Measurements from ENCODE around the gene EDIL3. TPM values are rescaled to one million over a fixed set of nuclear protein-coding genes. Genes with fewer than 3 reads are reported as not detected.

EDIL3 gene
- total RNA-seq, 2 donors from 2014 or later: 4.6 to 5.5 TPM

- Histone ChIP-seq H3K4me3 (no peak overlapping the region), H3K4me1 (replicated peaks) (no peaks in the 10 kb centered on the region), H3K36me3 (no peaks in the 10 kb centered on the region), H3K27ac (no peak overlapping the region), H3K9me3 (no peaks in the 10 kb centered on the region), H3K27me3 (replicated peaks; ENCODE audit: insufficient read depth) (no peaks in the 10 kb centered on the region)
- no peak for DNase-seq (ENCODE audit: low spot score)
- 97% methylated on average over 1 of the region's 1 CpG for WGBS
- TF ChIP-seq POLR2A (IDR thresholded peaks at IDR 0.05): no peak
- no peak for TF ChIP-seq CTCF (IDR thresholded peaks at IDR 0.05)
- no peak for TF ChIP-seq POLR2AphosphoS5 (IDR thresholded peaks at IDR 0.05)
- intact Hi-C loops (cut with DNase I): no loop called here
Observed at GRCh38 chr5:83955916-83956315, 428.8 kb downstream of the EDIL3 start.

- Histone ChIP-seq H3K4me3 (no peak overlapping the region), H3K36me3 (no peaks in the 10 kb centered on the region), H3K9me3 (no peaks in the 10 kb centered on the region), H3K4me1 (replicated peaks) (no peaks in the 10 kb centered on the region), H3K27me3 (replicated peaks; ENCODE audit: insufficient read depth) (no peaks in the 10 kb centered on the region), H3K27ac (no peak overlapping the region)
- TF ChIP-seq CTCF (IDR thresholded peaks at IDR 0.05) (no peak), POLR2AphosphoS5 (IDR thresholded peaks at IDR 0.05) (no peak), POLR2A (IDR thresholded peaks at IDR 0.05) (no peak)
- intact Hi-C loops (cut with DNase I): no loop called here
- WGBS: 91% methylated on average over 3 of the region's 3 CpGs
- DNase-seq (ENCODE audit: low spot score): no peak
Observed at GRCh38 chr5:83947763-83948162, 436.9 kb downstream of the EDIL3 start.

DNA sequence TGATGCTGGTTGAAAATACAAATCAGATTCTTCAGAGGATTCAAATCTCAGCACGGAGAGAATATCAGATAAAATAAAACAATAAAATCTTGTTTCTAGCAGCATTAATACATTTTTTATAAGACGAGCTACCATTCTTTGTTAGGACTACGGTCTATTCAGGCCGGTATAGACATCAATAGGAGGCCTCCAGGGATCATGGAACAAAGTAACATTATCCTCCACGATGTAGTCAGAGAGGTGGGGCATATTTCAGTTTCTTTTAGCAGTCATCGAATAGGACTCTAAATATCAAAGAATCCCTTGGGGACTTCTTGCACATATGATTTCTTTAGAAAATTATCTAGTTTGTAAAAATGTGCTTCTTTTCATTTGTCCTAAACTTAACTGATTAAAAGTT lies 438.2 kb downstream of the EDIL3 start:
- Histone ChIP-seq H3K9me3 (no peaks in the 10 kb centered on the region), H3K4me1 (replicated peaks) (no peaks in the 10 kb centered on the region), H3K4me3 (no peak overlapping the region), H3K36me3 (no peaks in the 10 kb centered on the region), H3K27ac (no peak overlapping the region), H3K27me3 (replicated peaks; ENCODE audit: insufficient read depth) (no peaks in the 10 kb centered on the region)
- intact Hi-C loops (cut with DNase I): no loop called here
- WGBS: 44% methylated on average over 6 of the region's 6 CpGs
- DNase-seq (ENCODE audit: low spot score): no peak
- TF ChIP-seq POLR2A (IDR thresholded peaks at IDR 0.05) (no peak), POLR2AphosphoS5 (IDR thresholded peaks at IDR 0.05) (no peak)

DNA sequence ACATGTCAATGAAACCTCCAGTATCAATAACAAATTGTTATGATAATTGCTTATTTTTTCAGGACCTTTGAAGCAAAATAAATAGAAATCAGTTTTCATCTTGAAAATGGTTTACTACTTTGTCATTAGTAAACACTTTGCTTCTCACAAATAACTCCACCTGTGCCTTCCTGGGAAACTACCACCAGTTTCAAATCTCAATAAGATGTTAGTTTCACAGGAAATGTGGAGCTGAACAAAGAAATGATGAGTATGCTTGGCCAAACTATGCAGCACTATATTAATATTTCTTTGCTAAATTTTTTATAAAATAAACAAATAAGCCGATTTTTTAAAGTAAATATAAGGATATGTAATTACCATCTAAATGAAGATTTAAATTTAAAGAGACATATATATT lies 442.5 kb downstream of the EDIL3 start:
- no peaks in the 10 kb centered on the region for H3K36me3 ChIP-seq
- H3K27ac ChIP-seq: no peak overlapping the region
- TF ChIP-seq POLR2AphosphoS5 (IDR thresholded peaks at IDR 0.05): no peak
- H3K27me3 ChIP-seq (replicated peaks; ENCODE audit: insufficient read depth): no peaks in the 10 kb centered on the region
- H3K4me1 ChIP-seq (replicated peaks): no peaks in the 10 kb centered on the region
- 86% methylated on average over 1 of the region's 1 CpG for WGBS
- H3K9me3 ChIP-seq: no peaks in the 10 kb centered on the region
- no peak overlapping the region for H3K4me3 ChIP-seq
- DNase-seq (ENCODE audit: low spot score): no peak
- intact Hi-C loops (cut with DNase I): no loop called here

DNA sequence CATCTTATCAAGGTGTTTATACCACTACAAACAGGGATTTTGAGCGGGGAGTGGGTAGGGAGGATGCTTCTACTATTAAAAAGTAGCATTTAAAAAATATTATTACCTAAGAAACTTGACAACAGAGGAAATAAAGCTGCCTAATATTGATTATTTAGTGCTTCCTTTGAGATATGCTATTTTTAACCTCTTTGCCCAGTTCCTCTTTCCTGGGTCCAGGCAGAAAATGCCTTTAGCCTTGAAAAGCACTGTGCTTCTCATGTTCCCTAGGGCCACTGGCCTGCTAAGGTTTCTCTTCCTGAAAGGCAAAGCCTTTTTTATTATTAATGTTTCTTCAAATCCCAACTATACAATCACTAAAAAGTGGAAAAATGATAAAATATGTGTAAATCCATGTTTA lies 446.8 kb downstream of the EDIL3 start:
- intact Hi-C loops (cut with DNase I): no loop called here
- Histone ChIP-seq H3K9me3 (no peaks in the 10 kb centered on the region), H3K4me3 (no peak overlapping the region), H3K4me1 (replicated peaks) (no peaks in the 10 kb centered on the region), H3K27me3 (replicated peaks; ENCODE audit: insufficient read depth) (no peaks in the 10 kb centered on the region), H3K27ac (no peak overlapping the region), H3K36me3 (no peaks in the 10 kb centered on the region)
- TF ChIP-seq POLR2AphosphoS5 (IDR thresholded peaks at IDR 0.05) (no peak), POLR2A (IDR thresholded peaks at IDR 0.05) (no peak), CTCF (IDR thresholded peaks at IDR 0.05) (no peak)
- DNase-seq (ENCODE audit: low spot score): no peak
- WGBS: 54% methylated on average over 1 of the region's 1 CpG

- TF ChIP-seq POLR2A (IDR thresholded peaks at IDR 0.05): no peak
- no peak overlapping the region for H3K4me3 ChIP-seq
- H3K4me1 ChIP-seq (replicated peaks): no peaks in the 10 kb centered on the region
- H3K9me3 ChIP-seq: no peaks in the 10 kb centered on the region
- intact Hi-C loops (cut with DNase I): no loop called here
- no peak overlapping the region for H3K27ac ChIP-seq
- H3K27me3 ChIP-seq (replicated peaks; ENCODE audit: insufficient read depth): no peaks in the 10 kb centered on the region
- H3K36me3 ChIP-seq: no peaks in the 10 kb centered on the region
- no peak for DNase-seq (ENCODE audit: low spot score)
Observed at GRCh38 chr5:83931969-83932368, 452.7 kb downstream of the EDIL3 start.

Measured in prostate gland (tissue), 2 donors.